Left ventricle myocardium superior (tissue), 1 donor: Measurements from ENCODE around the gene PDS5A. TPM values are rescaled to one million over a fixed set of nuclear protein-coding genes. Genes with fewer than 3 reads are reported as not detected.
"Not testable (repeated sequence)": the region's sequence is repeated elsewhere in the genome, so short reads cannot be mapped to it uniquely, and the experiment has no call there.

ENCODE experiments used
- ATAC-seq: fragments of 200-7000 bp; cut with Tn5 transposase; one replicate; pipeline ENCODE4 v1.9.1; 2020; ENCODE audit warnings: mild to moderate bottlenecking, moderate library complexity
- DNase-seq: peaks from one replicate; pipeline ENCODE4 v3.0.0-alpha.2; 2020
- intact Hi-C: fragments of 100-400 bp; cut with micrococcal nuclease; formaldehyde crosslinking; loops from one replicate; pipeline ENCODE4 v1.11.0; 2022
- total RNA-seq: library from RNA; stranded (reverse); fragmentation: NEBNext Ultra II Directional; extraction: Animal tissue kit (Norgen Biotek cat#: 25700); gene quantifications from one replicate; pipeline ENCODE4 v1.2.1, GENCODE V29; 2021
- donor health status: DM: no; HTN: yes; CAD: no; lungs with severe emphysema.

Gene PDS5A
- total RNA-seq, 1 donor from 2014 or later = 34.8 TPM

- DNase-seq (no peak), ATAC-seq (no peak)
- intact Hi-C loops = no loop called here
Observed at GRCh38 chr4:39808231-39808749, 169.4 kb downstream of the PDS5A start.

GRCh38 chr4:39802005-39802404 lies 175.7 kb downstream of the PDS5A start:
- ATAC-seq (no peak), DNase-seq (no peak)
- intact Hi-C loops = no loop called here

GRCh38 chr4:39792976-39793375 lies 184.7 kb downstream of the PDS5A start:
- DNase-seq, intact Hi-C loops, ATAC-seq: not testable (repeated sequence)

DNA sequence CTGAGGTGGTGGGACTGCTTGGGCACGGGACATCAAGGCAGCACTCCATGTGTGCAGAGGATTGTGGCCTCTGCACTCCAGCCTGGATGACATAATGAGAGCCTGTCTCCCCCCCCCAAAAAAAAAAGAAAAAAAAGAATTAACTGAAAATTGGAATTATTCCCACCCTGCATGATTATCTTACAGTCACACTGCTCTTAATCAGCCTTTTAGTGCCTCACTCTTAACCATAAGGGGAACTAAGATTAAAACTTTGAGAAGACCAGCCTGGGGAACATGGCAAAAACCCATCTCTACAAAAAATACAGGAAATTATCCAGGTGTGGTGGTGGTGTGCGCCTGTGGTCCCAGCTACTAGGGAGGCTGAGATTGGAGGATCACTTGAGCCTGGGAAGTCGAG lies 185.2 kb downstream of the PDS5A start:
- intact Hi-C loops = no loop called here
- DNase-seq (no peak), ATAC-seq (no peak)

- no peak for ATAC-seq
- intact Hi-C loops = no loop called here
- no peak for DNase-seq
Observed at GRCh38 chr4:39792128-39792527, 185.6 kb downstream of the PDS5A start.

- DNase-seq = no peak
- intact Hi-C loops = no loop called here
Observed at GRCh38 chr4:39786838-39787237, 190.9 kb downstream of the PDS5A start.

GRCh38 chr4:39785083-39785482 lies 192.6 kb downstream of the PDS5A start:
- DNase-seq = no peak
- ATAC-seq = no peak
- intact Hi-C loops = no loop called here

More at GRCh38 chr4:39786838-39787237, 190.9 kb downstream of the PDS5A start:
- ATAC-seq = no peak

DNA sequence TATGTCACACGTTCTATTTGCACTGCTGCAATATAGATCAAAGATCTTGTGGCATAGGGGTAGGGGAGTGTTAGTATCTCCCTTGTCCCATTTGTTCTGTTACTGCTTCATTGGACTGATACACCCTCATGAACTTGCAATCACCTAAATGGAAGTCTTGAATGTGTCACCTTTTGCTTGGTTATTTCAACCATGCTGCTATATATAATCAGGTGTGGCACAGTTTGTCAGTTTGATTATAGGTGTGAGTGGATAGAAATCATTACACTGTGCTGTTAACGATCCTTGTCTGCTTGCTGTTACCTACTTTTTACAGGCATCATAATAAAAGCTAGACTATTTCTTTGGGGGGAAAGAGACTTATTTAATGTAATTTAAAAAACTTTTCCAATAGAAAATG lies 195.7 kb downstream of the PDS5A start:
- DNase-seq, intact Hi-C loops, ATAC-seq: not testable (repeated sequence)

Other genes starting within 250 kb of the PDS5A start
- 4.4 TPM for gene N4BP2, start 78.9 kb upstream of the PDS5A start, total RNA-seq
- gene RHOH, start 219.1 kb upstream of the PDS5A start, total RNA-seq = 0.67 TPM